SK-N-MC (cell line): ENCODE measurements around the gene PLXNA2.

ENCODE experiments used
- EZH2 ChIP-seq: fragments of 200-600 bp; sonication (generic); IDR thresholded peaks from one replicate; pipeline ENCODE4 v1.6.1; 2017; ENCODE audit warnings: antibody characterized with exemption
- POLR2AphosphoS5 ChIP-seq: IDR thresholded peaks from 2 replicates; pipeline ENCODE4 v1.6.1; 2012; ENCODE audit warnings: mild to moderate bottlenecking, low read depth, low read length, borderline replicate concordance

- TF ChIP-seq POLR2AphosphoS5: no peak
- TF ChIP-seq EZH2: no peak
Observed at GRCh38 chr1:208189716-208190115, 54.5 kb downstream of the PLXNA2 start.
